ENCODE data around the gene MARVELD1.

DNA sequence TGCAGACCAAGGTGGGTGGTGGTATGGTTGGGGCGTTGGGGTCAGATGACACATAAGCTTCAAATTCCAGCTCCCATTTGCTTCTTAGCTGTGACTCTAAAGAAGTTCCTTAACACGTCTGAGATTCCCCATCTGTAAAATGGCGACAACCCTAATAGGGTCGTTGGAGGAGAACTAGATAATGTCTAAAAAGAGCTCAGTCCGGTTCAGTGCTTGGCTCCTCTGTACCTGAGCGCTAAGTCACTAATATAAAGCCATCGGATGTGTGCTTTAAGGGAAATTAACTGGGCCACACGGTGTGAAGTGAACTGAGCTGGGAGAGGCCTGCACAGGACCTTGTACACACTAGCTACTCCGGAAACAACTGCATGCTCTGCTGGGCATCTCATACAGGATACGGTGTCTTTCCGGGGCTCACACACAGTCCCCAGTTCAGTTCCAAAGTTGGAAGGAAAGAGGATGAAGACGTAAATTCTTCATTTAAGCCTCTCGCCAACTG lies 22.9 kb downstream of the MARVELD1 start:
- TF ChIP-seq, protein P1, sequence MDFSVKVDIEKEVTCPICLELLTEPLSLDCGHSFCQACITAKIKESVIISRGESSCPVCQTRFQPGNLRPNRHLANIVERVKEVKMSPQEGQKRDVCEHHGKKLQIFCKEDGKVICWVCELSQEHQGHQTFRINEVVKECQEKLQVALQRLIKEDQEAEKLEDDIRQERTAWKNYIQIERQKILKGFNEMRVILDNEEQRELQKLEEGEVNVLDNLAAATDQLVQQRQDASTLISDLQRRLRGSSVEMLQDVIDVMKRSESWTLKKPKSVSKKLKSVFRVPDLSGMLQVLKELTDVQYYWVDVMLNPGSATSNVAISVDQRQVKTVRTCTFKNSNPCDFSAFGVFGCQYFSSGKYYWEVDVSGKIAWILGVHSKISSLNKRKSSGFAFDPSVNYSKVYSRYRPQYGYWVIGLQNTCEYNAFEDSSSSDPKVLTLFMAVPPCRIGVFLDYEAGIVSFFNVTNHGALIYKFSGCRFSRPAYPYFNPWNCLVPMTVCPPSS (IDR thresholded peaks at IDR 0.05): no peak
- TF ChIP-seq ZNF883 (CRISPR knock-in tag; IDR thresholded peaks at IDR 0.05; ENCODE audit: not compliant biosample characterization): no peak
- TF ChIP-seq, protein P2, sequence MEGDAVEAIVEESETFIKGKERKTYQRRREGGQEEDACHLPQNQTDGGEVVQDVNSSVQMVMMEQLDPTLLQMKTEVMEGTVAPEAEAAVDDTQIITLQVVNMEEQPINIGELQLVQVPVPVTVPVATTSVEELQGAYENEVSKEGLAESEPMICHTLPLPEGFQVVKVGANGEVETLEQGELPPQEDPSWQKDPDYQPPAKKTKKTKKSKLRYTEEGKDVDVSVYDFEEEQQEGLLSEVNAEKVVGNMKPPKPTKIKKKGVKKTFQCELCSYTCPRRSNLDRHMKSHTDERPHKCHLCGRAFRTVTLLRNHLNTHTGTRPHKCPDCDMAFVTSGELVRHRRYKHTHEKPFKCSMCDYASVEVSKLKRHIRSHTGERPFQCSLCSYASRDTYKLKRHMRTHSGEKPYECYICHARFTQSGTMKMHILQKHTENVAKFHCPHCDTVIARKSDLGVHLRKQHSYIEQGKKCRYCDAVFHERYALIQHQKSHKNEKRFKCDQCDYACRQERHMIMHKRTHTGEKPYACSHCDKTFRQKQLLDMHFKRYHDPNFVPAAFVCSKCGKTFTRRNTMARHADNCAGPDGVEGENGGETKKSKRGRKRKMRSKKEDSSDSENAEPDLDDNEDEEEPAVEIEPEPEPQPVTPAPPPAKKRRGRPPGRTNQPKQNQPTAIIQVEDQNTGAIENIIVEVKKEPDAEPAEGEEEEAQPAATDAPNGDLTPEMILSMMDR (CRISPR knock-in tag; IDR thresholded peaks at IDR 0.05): no peak
- no peak for TF ChIP-seq KLF15 (CRISPR knock-in tag; IDR thresholded peaks at IDR 0.05; ENCODE audit: borderline replicate concordance)
- no peak for TF ChIP-seq HOXA7 (CRISPR knock-in tag; IDR thresholded peaks at IDR 0.05)
- TF ChIP-seq ZNF780A (CRISPR knock-in tag; IDR thresholded peaks at IDR 0.05): no peak
- no peak for TF ChIP-seq ZMYM3 (CRISPR knock-in tag; IDR thresholded peaks at IDR 0.05)
- no peak for TF ChIP-seq ISX (CRISPR knock-in tag; conservative IDR thresholded peaks at IDR 0.05)
- TF ChIP-seq FOXK1 (CRISPR knock-in tag; IDR thresholded peaks at IDR 0.05; ENCODE audit: borderline replicate concordance, low read depth): no peak; the same call in 1 of the 2 replicates
- no peak for TF ChIP-seq ZFY (CRISPR knock-in tag; IDR thresholded peaks at IDR 0.05)

All from HepG2 (cell line).